BE2C (cell line): ENCODE data around the gene MRPS5.

Experiments
- DNase-seq: peaks from one replicate; pipeline ENCODE4 v3.0.0-alpha.2; 2020
- H3K27me3 ChIP-seq: fragments of 250-450 bp; sonication (Bioruptor Pico); 2 replicates; pipeline ENCODE4 v1.5.1; 2020; ENCODE audit warnings: mild to moderate bottlenecking
- H3K36me3 ChIP-seq: fragments of 250-450 bp; sonication (Bioruptor Pico); 2 replicates; pipeline ENCODE4 v1.5.1; 2020; ENCODE audit warnings: mild to moderate bottlenecking
- H3K4me1 ChIP-seq: fragments of 250-450 bp; sonication (Bioruptor Pico); 2 replicates; pipeline ENCODE4 v1.5.1; 2020
- H3K4me3 ChIP-seq: 2 replicates; pipeline ENCODE4 v1.5.1; 2011; ENCODE audit warnings: low read depth, low read length
- H3K9me3 ChIP-seq: fragments of 250-450 bp; sonication (Bioruptor Pico); 2 replicates; pipeline ENCODE4 v1.5.1; 2020
- CTCF ChIP-seq: IDR thresholded peaks from 2 replicates; pipeline ENCODE4 v1.5.1; 2012; ENCODE audit warnings: mild to moderate bottlenecking, low read depth, low read length

The MRPS5 gene

GRCh38 chr2:95061119-95061512 lies 60.5 kb downstream of the MRPS5 start:
- TF ChIP-seq CTCF, result no peak
- DNase-seq, result no peak

GRCh38 chr2:95060446-95061118 lies 61.0 kb downstream of the MRPS5 start:
- H3K9me3 ChIP-seq, result no peaks in the 10 kb centered on the region
- no peaks in the 10 kb centered on the region for H3K36me3 ChIP-seq
- DNase-seq, result no peak
- no peak overlapping the region for H3K4me3 ChIP-seq
- no peaks in the 10 kb centered on the region for H3K27me3 ChIP-seq
- H3K4me1 ChIP-seq, result no peaks in the 10 kb centered on the region
- no peak for TF ChIP-seq CTCF

More at GRCh38 chr2:95061119-95061512, 60.5 kb downstream of the MRPS5 start:
- H3K27me3 ChIP-seq, result no peaks in the 10 kb centered on the region
- H3K4me1 ChIP-seq, result no peaks in the 10 kb centered on the region
- no peaks in the 10 kb centered on the region for H3K9me3 ChIP-seq
- H3K36me3 ChIP-seq, result no peaks in the 10 kb centered on the region
- H3K4me3 ChIP-seq, result no peak overlapping the region

GRCh38 chr2:95059656-95060370 lies 61.8 kb downstream of the MRPS5 start:
- no peaks in the 10 kb centered on the region for H3K4me1 ChIP-seq
- no peak for TF ChIP-seq CTCF
- no peak overlapping the region for H3K4me3 ChIP-seq
- H3K36me3 ChIP-seq, result no peaks in the 10 kb centered on the region
- no peak for DNase-seq
- no peaks in the 10 kb centered on the region for H3K9me3 ChIP-seq
- no peaks in the 10 kb centered on the region for H3K27me3 ChIP-seq

- H3K27me3 ChIP-seq, result no peaks in the 10 kb centered on the region
- H3K9me3 ChIP-seq, result no peaks in the 10 kb centered on the region
- DNase-seq, result no peak
- H3K4me3 ChIP-seq, result no peak overlapping the region
- no peaks in the 10 kb centered on the region for H3K4me1 ChIP-seq
- no peak for TF ChIP-seq CTCF
- no peaks in the 10 kb centered on the region for H3K36me3 ChIP-seq
Observed at GRCh38 chr2:95058989-95059641, 62.5 kb downstream of the MRPS5 start.

- Histone ChIP-seq H3K4me3 (no peak overlapping the region), H3K36me3 (no peaks in the 10 kb centered on the region), H3K4me1 (no peaks in the 10 kb centered on the region), H3K9me3 (no peaks in the 10 kb centered on the region), H3K27me3 (no peaks in the 10 kb centered on the region)
- TF ChIP-seq CTCF, result no peak
- no peak for DNase-seq
Observed at GRCh38 chr2:95058466-95058988, 63.1 kb downstream of the MRPS5 start.
